OCI-LY3 (cell line): Measurements from ENCODE around the gene UBQLN4.

Experiments used
- H2AFZ ChIP-seq: fragments of 200-600, 300-600 bp; shearing (Covaris generic); 2 replicates; pipeline ENCODE4 v1.6.0; 2014; ENCODE audit warnings: antibody characterized with exemption, low read depth, low read length
- H3K27ac ChIP-seq: fragments of 200-600, 300-600 bp; sonication (generic); 2 replicates; pipeline ENCODE4 v1.5.1; 2014; ENCODE audit warnings: mild to moderate bottlenecking, low read length, moderate library complexity, mixed read lengths
- H3K27me3 ChIP-seq: fragments of 200-600, 300-600 bp; sonication (generic); 2 replicates; pipeline ENCODE4 v1.6.1; 2014; ENCODE audit warnings: low read depth, low read length, mixed read lengths
- H3K36me3 ChIP-seq: fragments of 200-600, 300-600 bp; sonication (generic); replicated peaks from 2 replicates; pipeline ENCODE3; 2014; ENCODE audit warnings: low read depth, low read length, mixed read lengths
- H3K4me1 ChIP-seq: fragments of 300-600, 200-600 bp; sonication (generic); 2 replicates; pipeline ENCODE4 v1.6.1; 2014; ENCODE audit warnings: low read length, mixed read lengths
- H3K4me2 ChIP-seq: fragments of 200-600, 300-600 bp; sonication (generic); 2 replicates; pipeline ENCODE4 v1.6.1; 2014; ENCODE audit warnings: low read length, mixed read lengths
- H3K4me3 ChIP-seq: fragments of 300-600, 200-600 bp; sonication (generic); 2 replicates; pipeline ENCODE4 v1.5.1; 2014; ENCODE audit warnings: antibody characterized with exemption, mild to moderate bottlenecking, low read length, moderate library complexity
- H3K79me2 ChIP-seq: fragments of 300-600, 200-600 bp; shearing (Covaris generic); 2 replicates; pipeline ENCODE4 v1.6.1; 2014; ENCODE audit warnings: mild to moderate bottlenecking, low read length, mixed read lengths
- H3K9ac ChIP-seq: fragments of 300-600, 200-600 bp; shearing (Covaris generic); 2 replicates; pipeline ENCODE4 v1.6.0; 2014; ENCODE audit warnings: mild to moderate bottlenecking, low read length, moderate library complexity
- H3K9me3 ChIP-seq: fragments of 200-600, 300-600 bp; shearing (Covaris generic); 2 replicates; pipeline ENCODE4 v1.6.1; 2014; ENCODE audit warnings: low read length, mixed read lengths; ENCODE audit not compliant: insufficient read depth
- H4K20me1 ChIP-seq: fragments of 200-600, 300-600 bp; sonication (generic); 2 replicates; pipeline ENCODE4 v1.6.1; 2016; ENCODE audit warnings: low read length, mixed read lengths; ENCODE audit not compliant: insufficient read depth
- EZH2phosphoT487 ChIP-seq: fragments of 200-600 bp; shearing (Covaris generic); IDR thresholded peaks from 2 replicates; pipeline ENCODE4 v1.6.1; 2018; ENCODE audit warnings: antibody characterized with exemption, mixed run types, low read depth
- TF ChIP-seq, protein P1 (sequence below): fragments of 200-600, 300-600 bp; sonication (generic); IDR thresholded peaks from 2 replicates; pipeline ENCODE4 v1.5.1; 2014; ENCODE audit warnings: antibody characterized with exemption, low read length, low read depth

The UBQLN4 gene

DNA sequence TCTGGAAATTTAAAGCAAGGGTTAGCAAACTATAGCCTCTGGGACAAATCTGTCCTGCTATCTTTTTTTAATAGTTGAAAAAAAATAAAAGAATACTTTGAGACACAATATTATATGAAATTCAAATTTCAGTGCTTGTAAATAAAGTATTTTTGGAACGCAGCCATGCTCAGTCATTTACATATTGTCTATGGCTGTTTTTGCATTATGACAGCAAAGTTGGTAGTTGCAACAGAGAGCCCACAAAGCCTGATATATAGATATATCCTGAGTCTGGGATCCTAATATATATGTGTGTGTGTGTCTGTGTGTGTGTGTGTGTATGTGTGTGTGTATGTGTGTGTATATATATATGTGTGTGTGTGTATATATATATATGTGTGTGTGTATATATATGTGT, 53.6 kb downstream of the UBQLN4 start:
- peaks cover 13% of the 10 kb centered on the region for H3K27me3 ChIP-seq
- H3K4me1 ChIP-seq, result peaks cover 7% of the 10 kb centered on the region
- H3K79me2 ChIP-seq, result no peaks in the 10 kb centered on the region
- no peaks in the 10 kb centered on the region for H3K36me3 ChIP-seq
- TF ChIP-seq, protein P1, sequence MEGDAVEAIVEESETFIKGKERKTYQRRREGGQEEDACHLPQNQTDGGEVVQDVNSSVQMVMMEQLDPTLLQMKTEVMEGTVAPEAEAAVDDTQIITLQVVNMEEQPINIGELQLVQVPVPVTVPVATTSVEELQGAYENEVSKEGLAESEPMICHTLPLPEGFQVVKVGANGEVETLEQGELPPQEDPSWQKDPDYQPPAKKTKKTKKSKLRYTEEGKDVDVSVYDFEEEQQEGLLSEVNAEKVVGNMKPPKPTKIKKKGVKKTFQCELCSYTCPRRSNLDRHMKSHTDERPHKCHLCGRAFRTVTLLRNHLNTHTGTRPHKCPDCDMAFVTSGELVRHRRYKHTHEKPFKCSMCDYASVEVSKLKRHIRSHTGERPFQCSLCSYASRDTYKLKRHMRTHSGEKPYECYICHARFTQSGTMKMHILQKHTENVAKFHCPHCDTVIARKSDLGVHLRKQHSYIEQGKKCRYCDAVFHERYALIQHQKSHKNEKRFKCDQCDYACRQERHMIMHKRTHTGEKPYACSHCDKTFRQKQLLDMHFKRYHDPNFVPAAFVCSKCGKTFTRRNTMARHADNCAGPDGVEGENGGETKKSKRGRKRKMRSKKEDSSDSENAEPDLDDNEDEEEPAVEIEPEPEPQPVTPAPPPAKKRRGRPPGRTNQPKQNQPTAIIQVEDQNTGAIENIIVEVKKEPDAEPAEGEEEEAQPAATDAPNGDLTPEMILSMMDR, result no peak
- TF ChIP-seq EZH2phosphoT487, result no peak
- no peak overlapping the region for H3K27ac ChIP-seq
- H3K4me3 ChIP-seq, result no peak overlapping the region
- no peak overlapping the region for H3K9ac ChIP-seq
- no peaks in the 10 kb centered on the region for H3K9me3 ChIP-seq
- no peak overlapping the region for H2AFZ ChIP-seq
- H3K4me2 ChIP-seq, result no peak overlapping the region
- H4K20me1 ChIP-seq, result no peaks in the 10 kb centered on the region

DNA sequence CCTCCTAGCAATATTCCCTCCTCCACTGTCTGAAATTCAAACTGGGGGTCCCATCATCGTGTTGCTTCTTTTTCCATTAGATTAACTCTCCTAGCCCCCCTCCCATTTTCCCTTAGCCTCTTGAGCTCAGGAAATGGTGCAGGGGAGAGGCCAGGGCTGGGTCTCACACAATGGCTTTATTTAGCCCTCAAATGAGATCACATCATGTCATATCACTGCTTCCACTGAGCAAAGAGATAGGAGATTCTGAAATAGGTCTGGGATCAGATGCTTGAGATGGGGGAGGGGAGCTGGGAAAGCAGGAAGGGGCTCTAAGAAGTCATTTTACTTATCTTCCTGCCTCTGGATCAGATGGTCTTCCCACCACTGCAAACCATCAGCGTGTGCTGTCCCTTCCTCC, 57.4 kb downstream of the UBQLN4 start:
- no peak overlapping the region for H2AFZ ChIP-seq
- no peak overlapping the region for H3K9ac ChIP-seq
- no peaks in the 10 kb centered on the region for H4K20me1 ChIP-seq
- no peak for TF ChIP-seq EZH2phosphoT487
- TF ChIP-seq, protein P1, result no peak
- no peaks in the 10 kb centered on the region for H3K79me2 ChIP-seq
- H3K9me3 ChIP-seq, result no peaks in the 10 kb centered on the region
- H3K27me3 ChIP-seq, result no peaks in the 10 kb centered on the region
- no peak overlapping the region for H3K4me2 ChIP-seq
- no peaks in the 10 kb centered on the region for H3K36me3 ChIP-seq
- H3K4me3 ChIP-seq, result no peak overlapping the region
- H3K27ac ChIP-seq, result no peak overlapping the region
- no peaks in the 10 kb centered on the region; the same call in 1 of the 2 replicates for H3K4me1 ChIP-seq

DNA sequence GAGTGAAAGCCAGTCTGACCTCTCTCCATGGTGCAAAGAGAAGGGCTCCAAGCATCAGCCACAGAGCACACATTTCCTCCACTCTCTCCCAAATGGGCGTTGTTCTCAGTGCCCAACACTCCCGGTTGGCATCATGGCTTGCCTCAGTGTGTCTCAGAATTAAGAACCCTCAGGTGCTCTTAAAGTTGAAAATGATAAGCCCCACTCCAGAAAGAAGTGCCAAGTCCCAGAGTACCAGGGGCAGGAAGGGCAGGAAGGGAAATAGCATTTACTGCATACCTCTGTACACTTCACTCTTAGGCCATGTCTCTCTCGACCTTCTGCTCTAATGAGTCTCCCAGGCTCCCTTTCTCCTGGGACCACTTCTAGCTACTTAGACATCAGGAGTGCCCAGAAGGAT, 60.0 kb downstream of the UBQLN4 start:
- H3K27me3 ChIP-seq, result no peaks in the 10 kb centered on the region

DNA sequence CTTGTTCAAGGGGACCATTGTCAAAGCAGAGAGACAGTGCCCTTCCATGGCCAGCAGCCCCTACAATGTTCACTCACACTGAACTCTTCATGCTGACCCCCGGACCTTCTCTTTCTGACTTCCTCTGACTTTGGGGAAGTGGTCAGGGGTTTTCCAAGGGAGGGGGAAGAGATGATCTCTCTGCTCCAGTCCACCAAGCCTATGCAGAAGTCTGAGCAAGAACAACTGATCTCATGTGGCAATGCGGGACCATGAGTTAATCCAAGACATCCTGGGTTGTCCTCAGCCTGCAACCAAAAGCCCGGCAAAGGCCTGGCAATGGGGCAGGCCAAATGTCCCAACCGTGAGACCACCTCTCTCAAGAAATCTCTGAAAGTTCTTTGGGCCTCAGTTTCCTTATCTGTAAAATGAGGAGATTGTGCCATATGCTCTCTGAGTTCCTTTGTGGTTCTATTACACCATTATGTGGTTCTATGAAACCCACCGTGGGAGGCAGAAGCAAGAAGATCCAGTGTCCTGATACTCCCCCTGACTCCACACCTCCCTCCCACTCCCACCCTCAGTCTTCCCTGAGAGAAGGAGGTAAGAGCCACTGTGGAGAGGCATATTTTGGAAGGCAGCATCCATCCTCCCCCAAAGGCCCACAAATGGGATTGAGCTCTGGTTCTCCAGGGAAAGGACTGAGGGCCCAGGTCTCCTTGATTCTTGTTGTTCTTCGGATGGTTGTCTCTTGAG, 63.4 kb downstream of the UBQLN4 start:
- Histone ChIP-seq H3K4me3 (peak overlapping the region; percentile 37), H2AFZ (peak overlapping the region; percentile 30; the same call in 1 of the 2 replicates), H4K20me1 (no peaks in the 10 kb centered on the region), H3K9me3 (no peaks in the 10 kb centered on the region), H3K79me2 (no peaks in the 10 kb centered on the region), H3K27ac (peak overlapping the region; percentile 64), H3K27me3 (no peaks in the 10 kb centered on the region), H3K4me2 (peak overlapping the region; percentile 62), H3K36me3 (no peaks in the 10 kb centered on the region), H3K9ac (peak overlapping the region; percentile 50; the same call in 1 of the 2 replicates), H3K4me1 (peaks cover 23% of the 10 kb centered on the region)
- TF ChIP-seq, protein P1, result no peak
- TF ChIP-seq EZH2phosphoT487, result no peak

More for the DNA sequence above, 60.0 kb downstream of the UBQLN4 start:
- TF ChIP-seq EZH2phosphoT487, result no peak
- TF ChIP-seq, protein P1, result no peak
- no peaks in the 10 kb centered on the region for H3K36me3 ChIP-seq
- H3K4me3 ChIP-seq, result no peak overlapping the region
- no peaks in the 10 kb centered on the region for H3K9me3 ChIP-seq
- no peaks in the 10 kb centered on the region for H3K79me2 ChIP-seq
- no peak overlapping the region for H3K27ac ChIP-seq
- peaks cover 23% of the 10 kb centered on the region for H3K4me1 ChIP-seq
- no peak overlapping the region for H2AFZ ChIP-seq
- no peaks in the 10 kb centered on the region for H4K20me1 ChIP-seq
- H3K9ac ChIP-seq, result no peak overlapping the region
- H3K4me2 ChIP-seq, result no peak overlapping the region
